HepG2 (cell line): ENCODE measurements around the gene CHN2. TPM values are rescaled to one million over a fixed set of nuclear protein-coding genes. Genes with fewer than 3 reads are reported as not detected.

Experiments
- CEBPB ChIP-seq: IDR thresholded peaks from 2 replicates; pipeline ENCODE4 v1.6.1; 2011; ENCODE audit warnings: low read depth, low read length, improper control_type of control experiment, borderline replicate concordance
- CEBPG ChIP-seq: IDR thresholded peaks from 2 replicates; pipeline ENCODE4 v1.6.1; 2016
- ETS1 ChIP-seq: sonication (generic); formaldehyde crosslinking; IDR thresholded peaks from 2 replicates; pipeline ENCODE4 v1.4.0; 2020; ENCODE audit warnings: missing genetic modification reagents
- ETV5 ChIP-seq: IDR thresholded peaks from 2 replicates; pipeline ENCODE4 v1.6.1; 2018; ENCODE audit warnings: missing biosample characterization, missing genetic modification reagents, inconsistent platforms, borderline replicate concordance
- HNF1A ChIP-seq, 2 experiments: sonication (generic) in 1 of 2; formaldehyde crosslinking in 1 of 2; IDR thresholded peaks; 2 replicates each; pipeline versions ENCODE4 v1.4.0 to v1.6.1; 2016 to 2020; ENCODE audit warnings: borderline replicate concordance in 1 of 2, low read depth in 1 of 2, mild to moderate bottlenecking in 1 of 2, missing genetic modification reagents in 1 of 2
- IRX3 ChIP-seq: sonication (generic); formaldehyde crosslinking; IDR thresholded peaks from 2 replicates; pipeline ENCODE4 v1.8.1; 2023; ENCODE audit warnings: mild to moderate bottlenecking, low read depth, missing genetic modification reagents, borderline replicate concordance
- MTERF4 ChIP-seq: sonication (generic); formaldehyde crosslinking; IDR thresholded peaks from 2 replicates; pipeline ENCODE4 v1.8.0; 2023; ENCODE audit warnings: mild to moderate bottlenecking, missing genetic modification reagents
- NR0B2 ChIP-seq: sonication (generic); formaldehyde crosslinking; IDR thresholded peaks from 2 replicates; pipeline ENCODE4 v1.4.0; 2020; ENCODE audit warnings: mild to moderate bottlenecking, missing genetic modification reagents
- PPARG ChIP-seq: conservative IDR thresholded peaks from 2 replicates; pipeline ENCODE4 v1.6.1; 2016; ENCODE audit warnings: missing biosample characterization, missing genetic modification reagents
- PRDM10 ChIP-seq: sonication (generic); formaldehyde crosslinking; IDR thresholded peaks from 2 replicates; pipeline ENCODE4 v1.4.0; 2020; ENCODE audit warnings: low read depth, missing genetic modification reagents
- TFAP4 ChIP-seq: sonication (generic); IDR thresholded peaks from 2 replicates; pipeline ENCODE4 v1.6.1; 2016; ENCODE audit warnings: low read depth, borderline replicate concordance
- ZNF549 ChIP-seq: sonication (generic); formaldehyde crosslinking; IDR thresholded peaks from 2 replicates; pipeline ENCODE4 v1.5.0; 2020; ENCODE audit warnings: missing genetic modification reagents
- ZNF691 ChIP-seq: sonication (generic); formaldehyde crosslinking; IDR thresholded peaks from 2 replicates; pipeline ENCODE4 v1.4.0; 2020; ENCODE audit warnings: missing genetic modification reagents, low read depth, mild to moderate bottlenecking, borderline replicate concordance
- polyA plus RNA-seq, 8 experiments: library from polyadenylated mRNA; depleted of rRNA in 3 of 8; stranded (reverse) in 7 of 8; unstranded in 1 of 8; fragments of >200 nt; fragmentation: Illumina TruSeq in 4 of 8; extraction: Trizol in 4 of 8; gene quantifications; 2 replicates each; pipeline versions ENCODE4 v1.2.1 to v1.2.3, GENCODE V29; 2011 to 2016; ENCODE audit warnings: low read depth in 4 of 8, missing spikeins in 1 of 8, mixed read lengths in 1 of 8; ENCODE audit not compliant: insufficient read depth in 1 of 8
- total RNA-seq, 5 experiments: library from RNA; depleted of rRNA; stranded (reverse); fragments of >200 nt; fragmentation: Illumina TruSeq; extraction: Trizol; gene quantifications; 2 replicates each; pipeline ENCODE4 v1.2.3, GENCODE V29; 2016; ENCODE audit warnings: low read depth in 1 of 5

CHN2 gene
- total and polyA plus RNA-seq, 2 of the 13 experiments (the other 11 are each of a cell fraction or from before 2014, with no cell fraction given): 23.5 to 30.5 TPM

- TF ChIP-seq ETS1 (no peak), CEBPG (CRISPR knock-in tag) (peak; percentile 93), IRX3 (CRISPR knock-in tag) (no peak), PRDM10 (CRISPR knock-in tag) (no peak), ETV5 (CRISPR knock-in tag) (peak; percentile 87; the same call in 1 of the 2 replicates), HNF1A (IDR thresholded peaks at IDR 0.05; ENCODE audit: low read depth) (peak; percentile 77), HNF1A (CRISPR knock-in tag; IDR thresholded peaks at IDR 0.05; ENCODE audit: borderline replicate concordance) (no peak), MTERF4 (CRISPR knock-in tag) (no peak), NR0B2 (CRISPR knock-in tag) (no peak), TFAP4 (peak; percentile 75; the same call in 1 of the 2 replicates), CEBPB (peak; percentile 92), ZNF549 (CRISPR knock-in tag) (no peak), PPARG (CRISPR knock-in tag) (peak; percentile 54; the same call in 1 of the 2 replicates), ZNF691 (CRISPR knock-in tag) (0 out of 2 replicates have a peak, but pooled peaks have one; percentile 35)
These were observed 181.3 kb downstream of the CHN2 start (continued) for GRCh38 chr7:29375641-29376562.
